GM19351 (cell line): ENCODE results near the gene RASGRP3.
"Not testable (repeated sequence)": the region's sequence is repeated elsewhere in the genome, so short reads cannot be mapped to it uniquely, and the experiment has no call there.

Experiments
- ATAC-seq: cut with Tn5 transposase; IDR thresholded peaks from one replicate; pipeline ENCODE4 v1.9.1; 2021; ENCODE audit warnings: mild to moderate bottlenecking, moderate library complexity; ENCODE audit not compliant: unreplicated experiment

The RASGRP3 gene, protein sequence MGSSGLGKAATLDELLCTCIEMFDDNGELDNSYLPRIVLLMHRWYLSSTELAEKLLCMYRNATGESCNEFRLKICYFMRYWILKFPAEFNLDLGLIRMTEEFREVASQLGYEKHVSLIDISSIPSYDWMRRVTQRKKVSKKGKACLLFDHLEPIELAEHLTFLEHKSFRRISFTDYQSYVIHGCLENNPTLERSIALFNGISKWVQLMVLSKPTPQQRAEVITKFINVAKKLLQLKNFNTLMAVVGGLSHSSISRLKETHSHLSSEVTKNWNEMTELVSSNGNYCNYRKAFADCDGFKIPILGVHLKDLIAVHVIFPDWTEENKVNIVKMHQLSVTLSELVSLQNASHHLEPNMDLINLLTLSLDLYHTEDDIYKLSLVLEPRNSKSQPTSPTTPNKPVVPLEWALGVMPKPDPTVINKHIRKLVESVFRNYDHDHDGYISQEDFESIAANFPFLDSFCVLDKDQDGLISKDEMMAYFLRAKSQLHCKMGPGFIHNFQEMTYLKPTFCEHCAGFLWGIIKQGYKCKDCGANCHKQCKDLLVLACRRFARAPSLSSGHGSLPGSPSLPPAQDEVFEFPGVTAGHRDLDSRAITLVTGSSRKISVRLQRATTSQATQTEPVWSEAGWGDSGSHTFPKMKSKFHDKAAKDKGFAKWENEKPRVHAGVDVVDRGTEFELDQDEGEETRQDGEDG

DNA sequence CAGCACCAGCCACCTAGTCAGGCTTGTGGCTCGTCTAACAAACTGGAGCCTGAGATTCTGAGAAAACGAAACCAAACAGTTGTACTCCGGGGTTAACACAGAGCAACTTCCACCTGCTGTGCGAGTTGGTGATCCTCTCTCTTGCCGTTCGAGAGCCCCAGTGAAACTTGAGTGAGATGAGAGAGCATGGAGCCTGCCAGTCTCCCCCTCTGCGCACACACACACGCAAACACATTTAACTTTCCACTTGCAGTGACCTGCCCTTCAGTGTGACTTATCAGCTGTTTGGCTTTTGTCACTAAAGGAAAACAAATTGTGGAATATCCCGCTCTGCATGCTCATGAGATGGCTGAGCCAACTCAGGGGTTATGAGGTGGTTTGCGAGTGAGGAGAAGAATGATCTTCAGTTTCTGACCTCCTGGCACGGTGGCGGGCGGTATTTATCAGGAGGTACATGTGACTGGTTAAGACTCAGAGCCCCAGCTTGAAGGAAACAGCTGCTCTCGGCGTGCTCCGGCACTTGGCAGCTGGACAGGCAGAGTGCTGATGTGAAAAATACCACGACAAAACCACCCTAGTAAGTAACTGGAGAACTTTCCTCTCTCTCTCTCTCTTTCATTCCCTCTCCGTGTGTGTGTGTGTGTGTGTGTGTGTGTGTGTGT is at the start of gene RASGRP3:
Gene RASGRP3, plus strand, starts transcription at position 519 of the 662 bp plus-strand sequence. CDS start 38,488 bp downstream, outside the sequence.
- ATAC-seq, result peak; percentile 43

DNA sequence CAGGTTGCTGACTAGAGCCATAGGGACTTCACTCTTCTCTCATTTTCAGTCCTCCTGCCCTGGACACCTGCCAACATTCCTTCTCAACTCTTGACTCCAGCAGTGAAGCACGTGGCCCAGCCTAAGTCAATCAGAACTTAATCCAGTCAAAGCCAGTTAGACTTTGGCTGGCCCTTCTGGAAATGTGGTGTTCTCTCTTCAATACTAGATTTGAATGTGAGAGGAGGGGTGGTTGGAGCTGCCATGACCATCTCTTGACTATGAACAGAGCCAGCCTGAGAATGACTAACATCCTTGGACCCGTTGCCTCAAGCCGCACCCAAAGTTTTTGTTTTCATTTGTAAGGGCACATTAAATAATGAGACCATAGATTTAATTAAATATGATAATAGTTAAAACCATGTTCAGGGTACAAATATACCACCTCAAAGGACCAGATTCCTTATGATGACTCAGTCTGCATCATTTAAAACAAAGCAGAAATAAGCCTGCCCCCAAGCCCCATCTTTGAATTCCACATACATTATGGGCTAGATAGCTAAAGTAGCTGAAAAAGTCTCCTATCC is 49.7 kb upstream of the RASGRP3 start:
- ATAC-seq, result no peak

- ATAC-seq, result no peak
Observed at GRCh38 chr2:33430077-33430476, 46.4 kb upstream of the RASGRP3 start.

GRCh38 chr2:33430856-33431255 is 45.6 kb upstream of the RASGRP3 start:
- ATAC-seq, result no peak

DNA sequence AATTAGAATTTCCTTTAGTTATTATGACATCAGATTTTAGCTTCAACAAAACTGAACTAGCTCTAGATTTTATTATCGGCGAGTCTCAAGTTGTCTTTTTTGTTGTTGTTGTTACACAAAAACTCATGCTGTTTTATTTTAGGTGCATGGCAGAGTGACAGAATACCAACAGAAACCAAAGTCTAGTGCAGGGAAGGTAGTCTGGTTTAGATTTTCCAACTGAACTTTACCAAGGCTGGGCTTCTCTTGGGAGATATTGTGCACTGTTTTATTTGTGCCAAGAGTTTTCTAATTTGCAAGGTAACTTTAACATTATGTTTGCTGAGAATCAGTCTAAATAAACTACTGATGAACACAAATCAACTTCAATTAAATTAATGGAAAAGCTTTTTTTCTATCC is 43.6 kb upstream of the RASGRP3 start:
- no peak for ATAC-seq

- no peak for ATAC-seq
Observed at GRCh38 chr2:33433279-33434235, 42.9 kb upstream of the RASGRP3 start.

DNA sequence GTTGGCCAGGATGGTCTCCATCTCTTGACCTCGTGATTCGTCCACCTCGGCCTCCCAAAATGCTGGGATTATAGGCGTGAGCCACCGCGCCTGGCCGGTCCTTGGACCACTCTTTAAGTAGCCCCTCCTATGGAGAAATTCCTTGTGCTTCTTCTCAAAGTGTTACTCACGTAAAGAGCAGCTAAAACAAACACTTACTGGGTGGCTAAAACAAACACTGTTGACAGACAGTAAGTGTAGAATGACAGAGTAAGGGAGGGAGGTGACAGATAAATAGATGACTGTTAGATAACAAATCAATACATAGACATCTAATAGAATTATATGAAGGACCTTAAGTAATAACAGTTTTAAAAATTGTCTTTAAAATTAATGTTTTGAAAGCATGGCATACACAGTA is 40.9 kb upstream of the RASGRP3 start:
- ATAC-seq, result no peak

- no peak for ATAC-seq
Observed at GRCh38 chr2:33436083-33436482, 40.4 kb upstream of the RASGRP3 start.

- no peak for ATAC-seq
Observed at GRCh38 chr2:33437297-33437696, 39.2 kb upstream of the RASGRP3 start.

DNA sequence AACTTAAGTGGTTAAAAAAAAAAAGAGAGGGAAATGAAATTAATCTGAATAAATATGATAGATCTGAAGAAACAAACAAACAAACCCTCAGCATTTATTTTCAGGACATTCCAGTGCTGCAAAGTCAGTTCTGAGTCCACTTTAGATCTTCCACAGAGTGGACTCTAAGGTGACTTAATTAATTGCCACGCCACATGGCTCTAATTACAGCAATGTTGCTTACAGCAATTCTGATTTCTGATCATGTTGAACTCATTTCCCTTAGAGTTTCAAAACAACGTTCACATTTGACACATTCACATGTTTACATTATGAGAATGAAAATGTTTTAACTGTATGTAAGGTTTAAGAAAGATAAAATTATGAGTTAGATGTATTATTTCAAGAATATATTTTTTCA is 38.6 kb upstream of the RASGRP3 start:
- no peak for ATAC-seq

GRCh38 chr2:33441235-33441810 is 35.1 kb upstream of the RASGRP3 start:
- peak; percentile 90 for ATAC-seq

DNA sequence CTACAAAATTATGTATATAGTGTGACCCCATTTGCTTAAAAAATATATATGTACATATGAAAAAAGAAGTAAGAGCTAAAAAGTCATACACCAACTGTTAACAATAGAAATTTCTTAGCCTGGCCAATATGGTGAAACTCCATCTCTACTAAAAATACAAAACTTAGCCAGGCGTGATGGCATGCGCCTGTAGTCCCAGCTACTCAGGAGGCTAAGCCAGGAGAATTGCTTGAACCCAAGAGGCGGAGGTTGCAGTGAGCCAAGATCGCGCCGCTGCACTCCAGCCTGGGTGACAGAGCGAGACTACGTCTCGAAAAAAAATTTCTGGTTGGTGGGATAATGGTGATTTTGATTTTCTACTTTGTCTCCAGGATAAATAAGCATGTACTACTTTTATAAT is 34.4 kb upstream of the RASGRP3 start:
- not testable (repeated sequence) for ATAC-seq

GRCh38 chr2:33442528-33443079 is 33.8 kb upstream of the RASGRP3 start:
- ATAC-seq, result no peak

- no peak for ATAC-seq
Observed at GRCh38 chr2:33443274-33443829, 33.1 kb upstream of the RASGRP3 start.

- ATAC-seq, result no peak
Observed at GRCh38 chr2:33444967-33445366, 31.5 kb upstream of the RASGRP3 start.

GRCh38 chr2:33448220-33448899 is 28.1 kb upstream of the RASGRP3 start:
- no peak for ATAC-seq

- no peak for ATAC-seq
Observed at GRCh38 chr2:33451214-33451613, 25.2 kb upstream of the RASGRP3 start.

GRCh38 chr2:33451825-33452224 is 24.6 kb upstream of the RASGRP3 start:
- ATAC-seq, result no peak

DNA sequence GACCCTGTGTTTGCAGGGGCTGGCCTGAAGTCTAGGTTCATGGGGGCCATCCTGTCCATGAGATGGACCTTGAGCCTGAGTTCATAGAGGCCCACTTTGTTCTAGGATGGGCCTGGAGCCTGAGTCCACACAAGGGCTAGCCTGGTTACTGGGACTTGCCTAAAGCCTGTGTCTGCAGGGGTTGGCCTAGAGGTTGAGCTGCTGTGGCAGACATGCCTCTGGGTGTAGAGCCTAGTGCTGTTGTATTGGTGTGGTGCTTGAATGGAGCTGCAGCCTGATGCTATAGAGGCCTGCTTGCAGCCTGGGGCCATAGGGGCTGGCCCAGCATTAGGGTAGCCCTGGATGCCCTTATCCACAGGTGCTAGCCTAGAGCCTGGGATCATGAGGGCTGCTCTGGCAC is 23.9 kb upstream of the RASGRP3 start:
- no peak for ATAC-seq
